Prostate gland (tissue), 2 donors: Measurements from ENCODE around the gene DPYSL5.

ENCODE experiments used
- POLR2A ChIP-seq: fragments of 450-650 bp; IDR thresholded peaks from one replicate; pipeline ENCODE4 v1.6.1; 2016; ENCODE audit warnings: antibody characterized with exemption, mild to moderate bottlenecking
- TF ChIP-seq, protein P1 (sequence below), 4 experiments: fragments of 200-600 bp in 2 of 4; fragments of 450-650 bp in 2 of 4; sonication (generic) in 2 of 4; IDR thresholded peaks; 1 replicate in 3 of 4; 2 replicates in 1 of 4; pipeline ENCODE4 v1.5.1; 2016 to 2019; ENCODE audit warnings: antibody characterized with exemption in 4 of 4, mild to moderate bottlenecking in 2 of 4, moderate library complexity in 2 of 4

DNA sequence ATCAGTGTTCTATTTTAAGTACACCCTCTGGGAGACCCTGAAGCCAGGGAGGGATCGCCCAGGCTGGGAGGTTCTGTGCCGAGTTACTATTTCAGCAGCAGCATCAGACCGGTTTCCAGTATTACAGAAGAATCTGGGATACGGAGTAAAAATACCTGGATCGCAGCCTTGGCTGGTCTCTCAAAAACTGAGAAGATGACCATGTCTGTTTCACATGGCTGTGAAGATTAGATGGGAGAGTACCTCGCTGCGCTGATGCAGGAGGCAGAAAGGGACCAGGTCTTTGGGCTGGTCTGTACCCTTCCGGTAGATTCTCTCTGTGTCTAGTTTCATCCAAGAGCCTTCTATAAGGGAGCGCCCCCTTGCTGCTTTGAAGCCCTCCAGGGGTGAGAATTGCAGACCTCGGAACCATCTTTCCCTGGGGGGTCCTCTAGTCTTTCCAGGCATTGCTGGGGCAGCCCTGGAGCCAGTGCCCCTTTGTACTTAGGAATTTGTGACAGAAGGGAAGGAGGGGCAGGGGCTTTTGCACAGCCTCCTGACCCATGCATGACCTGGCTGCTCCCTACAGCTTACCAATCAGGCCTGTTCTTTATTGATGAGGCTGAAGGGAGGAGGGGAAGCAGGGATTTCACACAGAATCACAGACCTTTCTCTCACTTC lies 66.2 kb downstream of the DPYSL5 start:
- TF ChIP-seq, protein P1, sequence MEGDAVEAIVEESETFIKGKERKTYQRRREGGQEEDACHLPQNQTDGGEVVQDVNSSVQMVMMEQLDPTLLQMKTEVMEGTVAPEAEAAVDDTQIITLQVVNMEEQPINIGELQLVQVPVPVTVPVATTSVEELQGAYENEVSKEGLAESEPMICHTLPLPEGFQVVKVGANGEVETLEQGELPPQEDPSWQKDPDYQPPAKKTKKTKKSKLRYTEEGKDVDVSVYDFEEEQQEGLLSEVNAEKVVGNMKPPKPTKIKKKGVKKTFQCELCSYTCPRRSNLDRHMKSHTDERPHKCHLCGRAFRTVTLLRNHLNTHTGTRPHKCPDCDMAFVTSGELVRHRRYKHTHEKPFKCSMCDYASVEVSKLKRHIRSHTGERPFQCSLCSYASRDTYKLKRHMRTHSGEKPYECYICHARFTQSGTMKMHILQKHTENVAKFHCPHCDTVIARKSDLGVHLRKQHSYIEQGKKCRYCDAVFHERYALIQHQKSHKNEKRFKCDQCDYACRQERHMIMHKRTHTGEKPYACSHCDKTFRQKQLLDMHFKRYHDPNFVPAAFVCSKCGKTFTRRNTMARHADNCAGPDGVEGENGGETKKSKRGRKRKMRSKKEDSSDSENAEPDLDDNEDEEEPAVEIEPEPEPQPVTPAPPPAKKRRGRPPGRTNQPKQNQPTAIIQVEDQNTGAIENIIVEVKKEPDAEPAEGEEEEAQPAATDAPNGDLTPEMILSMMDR (IDR thresholded peaks at IDR 0.05), result no peak
- no peak for TF ChIP-seq POLR2A
